K562 (cell line): Measurements from ENCODE around the gene NOBOX. TPM values are rescaled to one million over a fixed set of nuclear protein-coding genes. Genes with fewer than 3 reads are reported as not detected.

ENCODE experiments used
- ATAC-seq: fragments of 200-7000 bp; cut with Tn5 transposase; 3 replicates; pipeline ENCODE4 v1.9.1; 2020; ENCODE audit warnings: moderate library complexity
- BruUV-seq: library from RNA; stranded (reverse); fragments of 400-500 nt; replicated peaks from 2 replicates; lab custom pipeline; 2021; lab: Mats Ljungman, UMichigan
- CTCF ChIA-PET: fragments of 300-600 bp; formaldehyde crosslinking; extraction: SDS; loops from one replicate; lab custom pipeline; 2021; ENCODE audit warnings: low intra/inter-chr PET ratio; lab: Yijun Ruan, JAX
- POLR2A ChIA-PET: fragments of 300-600, 350-650 bp; sonication (Branson Sonifier 250); formaldehyde crosslinking; extraction: SDS; loops from one replicate; lab custom pipeline; 2021; ENCODE audit warnings: antibody characterized with exemption, inconsistent platforms; lab: Yijun Ruan, JAX
- DNase-seq, 4 experiments: peaks; one replicate each; pipeline versions ENCODE4 v3.0.0 to v3.0.0-alpha.2; 2011 to 2018; ENCODE audit warnings: low spot score in 3 of 4, mixed read lengths in 3 of 4; ENCODE audit errors: extremely low read depth in 1 of 4
- FAIRE-seq: peaks from 2 replicates; lab custom pipeline; 2011; peaks lifted over from hg19 to GRCh38; lab: Jason Lieb, UNC
- H2AFZ ChIP-seq: 2 replicates; pipeline ENCODE4 v1.6.0; 2011; ENCODE audit warnings: low read depth, low read length, control low read depth, inconsistent platforms
- H3K27ac ChIP-seq: fragments of 200-600 bp; 3 replicates; pipeline ENCODE4 v1.8.0; 2011; ENCODE audit warnings: low read depth, mild to moderate bottlenecking, control low read depth, inconsistent platforms, low read length, moderate library complexity, mixed read lengths; ENCODE audit errors: extremely low read depth
- H3K27me3 ChIP-seq, 2 experiments: fragments of 300-600 bp in 1 of 2; 2 replicates in 1 of 2; 3 replicates in 1 of 2; pipeline versions ENCODE4 v1.6.0 to v1.8.0; 2011; ENCODE audit warnings: inconsistent platforms in 2 of 2, low read length in 2 of 2, mild to moderate bottlenecking in 1 of 2, mixed read lengths in 1 of 2, moderate library complexity in 1 of 2; ENCODE audit not compliant: control insufficient read depth in 2 of 2, insufficient read depth in 2 of 2
- H3K36me3 ChIP-seq: fragments of 300-600 bp; 3 replicates; pipeline ENCODE4 v1.8.0; 2011; ENCODE audit warnings: mild to moderate bottlenecking, low read length, inconsistent platforms; ENCODE audit not compliant: control insufficient read depth, insufficient read depth
- H3K4me1 ChIP-seq, 2 experiments: fragments of 200-600 bp in 1 of 2; replicated peaks in 1 of 2; 2 replicates in 1 of 2; 3 replicates in 1 of 2; pipeline versions ENCODE4 v1.5.1 to v1.8.0; 2011; ENCODE audit warnings: inconsistent platforms in 2 of 2, low read length in 2 of 2, mild to moderate bottlenecking in 1 of 2, mixed read lengths in 1 of 2, moderate library complexity in 1 of 2; ENCODE audit not compliant: control insufficient read depth in 2 of 2, insufficient read depth in 2 of 2
- H3K4me2 ChIP-seq: 2 replicates; pipeline ENCODE4 v1.6.1; 2011; ENCODE audit warnings: low read length, control low read depth, inconsistent platforms, mixed read lengths; ENCODE audit not compliant: insufficient read depth
- H3K4me3 ChIP-seq: fragments of 200-600 bp; sonication (generic), shearing (Covaris generic); 2 replicates; pipeline ENCODE4 v1.5.1; 2016; ENCODE audit warnings: control low read depth, inconsistent platforms
- H3K79me2 ChIP-seq: fragments of 200-600 bp; 3 replicates; pipeline ENCODE4 v1.8.0; 2011; ENCODE audit warnings: low read length, inconsistent platforms; ENCODE audit not compliant: control insufficient read depth, insufficient read depth
- H3K9ac ChIP-seq, 2 experiments: 2 replicates each; pipeline versions ENCODE4 v1.6.0 to v1.6.1; 2011; ENCODE audit warnings: low read depth in 2 of 2, low read length in 2 of 2, control low read depth in 1 of 2, inconsistent platforms in 1 of 2, mild to moderate bottlenecking in 1 of 2, mixed read lengths in 1 of 2; ENCODE audit not compliant: insufficient read depth in 1 of 2
- H3K9me1 ChIP-seq: one replicate; pipeline ENCODE4 v1.6.0; 2011; ENCODE audit warnings: inconsistent platforms, mild to moderate bottlenecking, low read length, moderate library complexity; ENCODE audit not compliant: control insufficient read depth, insufficient read depth
- H3K9me3 ChIP-seq: replicated peaks from 2 replicates; pipeline ENCODE4 v1.5.1; 2011; ENCODE audit warnings: low read depth, low read length, inconsistent platforms; ENCODE audit not compliant: control insufficient read depth, insufficient read depth
- H4K20me1 ChIP-seq: replicated peaks from 2 replicates; pipeline ENCODE4 v1.6.1; 2011; ENCODE audit warnings: low read length, inconsistent platforms, mixed read lengths; ENCODE audit not compliant: control insufficient read depth, insufficient read depth
- BHLHE40 ChIP-seq: IDR thresholded peaks from 2 replicates; pipeline ENCODE4 v1.6.1; 2011; ENCODE audit warnings: low read length, improper control_type of control experiment
- CBFB ChIP-seq: sonication (generic); formaldehyde crosslinking; IDR thresholded peaks from 2 replicates; pipeline ENCODE4 v1.4.0; 2020; ENCODE audit warnings: mild to moderate bottlenecking, missing genetic modification reagents
- DIDO1 ChIP-seq: fragments of 450-650 bp; IDR thresholded peaks from 2 replicates; pipeline ENCODE4 v1.6.1; 2016; ENCODE audit warnings: low read depth, missing biosample characterization, missing genetic modification characterization
- FIP1L1 ChIP-seq: fragments of 200-400 bp; formaldehyde crosslinking; IDR thresholded peaks from 2 replicates; pipeline ENCODE4 v1.6.1; 2018; ENCODE audit warnings: mild to moderate bottlenecking, low read depth, low read length; ENCODE audit not compliant: poor library complexity, severe bottlenecking
- MIER1 ChIP-seq: fragments of 450-650 bp; IDR thresholded peaks from 2 replicates; pipeline ENCODE4 v1.6.1; 2016; ENCODE audit warnings: antibody characterized with exemption, mild to moderate bottlenecking, low read depth
- NFATC3 ChIP-seq: fragments of 450-650 bp; IDR thresholded peaks from 2 replicates; pipeline ENCODE4 v1.6.1; 2017; ENCODE audit warnings: mild to moderate bottlenecking
- RUNX1 ChIP-seq: sonication (generic); IDR thresholded peaks from 2 replicates; pipeline ENCODE4 v1.6.1; 2016; ENCODE audit warnings: antibody characterized with exemption, low read depth
- TOE1 ChIP-seq, 2 experiments: fragments of 450-650 bp in 1 of 2; sonication (generic) in 1 of 2; formaldehyde crosslinking in 1 of 2; IDR thresholded peaks; 2 replicates each; pipeline versions ENCODE4 v1.7.1 to v1.8.0; 2016 to 2022; ENCODE audit warnings: borderline replicate concordance in 2 of 2, mild to moderate bottlenecking in 2 of 2, antibody characterized with exemption in 1 of 2, inconsistent platforms in 1 of 2, low read depth in 1 of 2, missing genetic modification reagents in 1 of 2, moderate library complexity in 1 of 2
- ZNF140 ChIP-seq: fragments of 250-450 bp; sonication (Bioruptor Pico); IDR thresholded peaks from 2 replicates; pipeline ENCODE4 v1.8.0; 2021; ENCODE audit warnings: moderate library complexity, mild to moderate bottlenecking, inconsistent platforms
- ZNF76 ChIP-seq: fragments of 250-450 bp; sonication (Bioruptor Pico); IDR thresholded peaks from 2 replicates; pipeline ENCODE4 v1.4.0; 2020; ENCODE audit warnings: mild to moderate bottlenecking, moderate library complexity, borderline replicate concordance
- WGBS: fragments of 100-300 bp; shearing (Covaris generic); methylation state at CpG from one replicate; pipeline ENCODE4 v1.1.6; 2016; ENCODE audit warnings: low coverage, mixed read lengths; ENCODE audit not compliant: insufficient coverage; ENCODE audit errors: missing lambda C conversion rate; 5-methylcytosine and 5-hydroxymethylcytosine counted together
- in situ Hi-C: fragments of 300-500 bp; cut with MboI; formaldehyde crosslinking; loops from 4 replicates; pipeline ENCODE4 v1.15.0; 2018; ENCODE audit warnings: inconsistent platforms, mixed read lengths
- intact Hi-C: fragments of 100-400 bp; cut with micrococcal nuclease; formaldehyde crosslinking; loops from 2 replicates; pipeline ENCODE4 v1.14.2; 2022
- polyA plus RNA-seq, 8 experiments: library from polyadenylated mRNA; depleted of rRNA in 4 of 8; stranded (reverse) in 5 of 8; unstranded in 3 of 8; fragments of >200 nt; fragmentation: Nextera tagmentation in 2 of 8; fragmentation: Illumina TruSeq in 1 of 8; extraction: Ambion mirVana in 2 of 8; extraction: Trizol in 1 of 8; gene quantifications; 2 replicates each; pipeline versions ENCODE4 v1.2.1 to v1.2.3, GENCODE V29; 2011 to 2014; ENCODE audit warnings: inconsistent platforms in 1 of 8, missing spikeins in 1 of 8
- total RNA-seq, 7 experiments: library from RNA; depleted of rRNA in 6 of 7; stranded (reverse); fragments of >200 nt in 6 of 7; fragmentation: Illumina TruSeq in 2 of 7; extraction: Trizol in 2 of 7; gene quantifications; 2 replicates each; pipeline versions ENCODE4 v1.2.1 to v1.2.3, GENCODE V29; 2011 to 2021; ENCODE audit warnings: low replicate concordance in 1 of 7
- TF ChIP-seq, protein P1 (sequence below): fragments of 450-650 bp; IDR thresholded peaks from 2 replicates; pipeline ENCODE4 v1.6.1; 2018; ENCODE audit not compliant: partially characterized antibody
- TF ChIP-seq, protein P2 (sequence below): IDR thresholded peaks from 2 replicates; pipeline ENCODE4 v1.6.1; 2011; ENCODE audit not compliant: insufficient read length; ENCODE audit errors: extremely low read depth
- TF ChIP-seq, protein P3 (sequence below): sonication (generic); IDR thresholded peaks from 2 replicates; pipeline ENCODE4 v1.6.1; 2016
- TF ChIP-seq, protein P4 (sequence below): fragments of 200-800 bp; sonication (Bioruptor generic); IDR thresholded peaks from 2 replicates; pipeline ENCODE4 v1.6.1; 2017; ENCODE audit warnings: missing genetic modification characterization, missing compliant biosample characterization

The NOBOX gene
- total and polyA plus RNA-seq, 9 of the 15 experiments (the other 6 are each of a cell fraction or from before 2014, with no cell fraction given): not detected

DNA sequence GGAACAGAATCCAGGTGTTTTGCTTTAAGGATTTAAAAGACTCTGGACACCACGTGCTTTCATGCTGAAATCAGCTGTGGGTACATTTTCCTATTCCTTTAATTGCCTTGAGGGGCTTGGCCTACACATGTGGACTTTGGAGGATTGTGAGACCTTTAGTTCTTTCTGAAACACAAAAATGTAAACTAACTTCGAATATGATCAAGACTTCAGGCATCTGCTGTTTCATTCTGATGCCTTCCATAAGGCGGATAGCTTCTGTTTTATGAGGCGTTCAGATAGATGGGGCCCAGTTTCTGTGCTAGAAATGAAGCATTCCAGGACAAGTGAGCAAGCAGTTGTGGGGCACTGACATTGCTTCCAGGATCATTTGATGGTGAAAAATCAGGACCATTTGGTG is 1.5 kb upstream of the NOBOX start:
- H3K4me3 ChIP-seq: no peak overlapping the region
- in situ Hi-C loops (no loop called here), intact Hi-C loops (loop anchor here (10.0 kb wide), 1 partner anchor 500 kb away; the partner anchor contains the start of gene TCAF1)
- H3K27me3 ChIP-seq: peaks cover 15 to 22% of the 10 kb centered on the region in 2 experiments; a peak in 4 of 5 replicates
- TF ChIP-seq BHLHE40 (no peak), FIP1L1 (no peak), CBFB (CRISPR knock-in tag) (no peak), ZNF140 (CRISPR knock-in tag) (no peak), NFATC3 (no peak), RUNX1 (no peak), ZNF76 (CRISPR knock-in tag) (no peak), TOE1 (IDR thresholded peaks at IDR 0.05; ENCODE audit: borderline replicate concordance) (no peak), TOE1 (CRISPR knock-in tag; IDR thresholded peaks at IDR 0.05; ENCODE audit: borderline replicate concordance, low read depth) (no peak), DIDO1 (tag) (no peak), MIER1 (no peak)
- TF ChIP-seq, protein P1, sequence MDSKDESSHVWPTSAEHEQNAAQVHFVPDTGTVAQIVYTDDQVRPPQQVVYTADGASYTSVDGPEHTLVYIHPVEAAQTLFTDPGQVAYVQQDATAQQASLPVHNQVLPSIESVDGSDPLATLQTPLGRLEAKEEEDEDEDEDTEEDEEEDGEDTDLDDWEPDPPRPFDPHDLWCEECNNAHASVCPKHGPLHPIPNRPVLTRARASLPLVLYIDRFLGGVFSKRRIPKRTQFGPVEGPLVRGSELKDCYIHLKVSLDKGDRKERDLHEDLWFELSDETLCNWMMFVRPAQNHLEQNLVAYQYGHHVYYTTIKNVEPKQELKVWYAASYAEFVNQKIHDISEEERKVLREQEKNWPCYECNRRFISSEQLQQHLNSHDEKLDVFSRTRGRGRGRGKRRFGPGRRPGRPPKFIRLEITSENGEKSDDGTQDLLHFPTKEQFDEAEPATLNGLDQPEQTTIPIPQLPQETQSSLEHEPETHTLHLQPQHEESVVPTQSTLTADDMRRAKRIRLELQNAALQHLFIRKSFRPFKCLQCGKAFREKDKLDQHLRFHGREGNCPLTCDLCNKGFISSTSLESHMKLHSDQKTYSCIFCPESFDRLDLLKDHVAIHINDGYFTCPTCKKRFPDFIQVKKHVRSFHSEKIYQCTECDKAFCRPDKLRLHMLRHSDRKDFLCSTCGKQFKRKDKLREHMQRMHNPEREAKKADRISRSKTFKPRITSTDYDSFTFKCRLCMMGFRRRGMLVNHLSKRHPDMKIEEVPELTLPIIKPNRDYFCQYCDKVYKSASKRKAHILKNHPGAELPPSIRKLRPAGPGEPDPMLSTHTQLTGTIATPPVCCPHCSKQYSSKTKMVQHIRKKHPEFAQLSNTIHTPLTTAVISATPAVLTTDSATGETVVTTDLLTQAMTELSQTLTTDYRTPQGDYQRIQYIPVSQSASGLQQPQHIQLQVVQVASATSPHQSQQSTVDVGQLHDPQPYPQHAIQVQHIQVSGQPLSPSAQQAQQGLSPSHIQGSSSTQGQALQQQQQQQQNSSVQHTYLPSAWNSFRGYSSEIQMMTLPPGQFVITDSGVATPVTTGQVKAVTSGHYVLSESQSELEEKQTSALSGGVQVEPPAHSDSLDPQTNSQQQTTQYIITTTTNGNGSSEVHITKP: no peak
- TF ChIP-seq, protein P2, sequence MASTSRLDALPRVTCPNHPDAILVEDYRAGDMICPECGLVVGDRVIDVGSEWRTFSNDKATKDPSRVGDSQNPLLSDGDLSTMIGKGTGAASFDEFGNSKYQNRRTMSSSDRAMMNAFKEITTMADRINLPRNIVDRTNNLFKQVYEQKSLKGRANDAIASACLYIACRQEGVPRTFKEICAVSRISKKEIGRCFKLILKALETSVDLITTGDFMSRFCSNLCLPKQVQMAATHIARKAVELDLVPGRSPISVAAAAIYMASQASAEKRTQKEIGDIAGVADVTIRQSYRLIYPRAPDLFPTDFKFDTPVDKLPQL: no peak
- TF ChIP-seq, protein P3, sequence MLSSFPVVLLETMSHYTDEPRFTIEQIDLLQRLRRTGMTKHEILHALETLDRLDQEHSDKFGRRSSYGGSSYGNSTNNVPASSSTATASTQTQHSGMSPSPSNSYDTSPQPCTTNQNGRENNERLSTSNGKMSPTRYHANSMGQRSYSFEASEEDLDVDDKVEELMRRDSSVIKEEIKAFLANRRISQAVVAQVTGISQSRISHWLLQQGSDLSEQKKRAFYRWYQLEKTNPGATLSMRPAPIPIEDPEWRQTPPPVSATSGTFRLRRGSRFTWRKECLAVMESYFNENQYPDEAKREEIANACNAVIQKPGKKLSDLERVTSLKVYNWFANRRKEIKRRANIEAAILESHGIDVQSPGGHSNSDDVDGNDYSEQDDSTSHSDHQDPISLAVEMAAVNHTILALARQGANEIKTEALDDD: no peak
- TF ChIP-seq, protein P4, sequence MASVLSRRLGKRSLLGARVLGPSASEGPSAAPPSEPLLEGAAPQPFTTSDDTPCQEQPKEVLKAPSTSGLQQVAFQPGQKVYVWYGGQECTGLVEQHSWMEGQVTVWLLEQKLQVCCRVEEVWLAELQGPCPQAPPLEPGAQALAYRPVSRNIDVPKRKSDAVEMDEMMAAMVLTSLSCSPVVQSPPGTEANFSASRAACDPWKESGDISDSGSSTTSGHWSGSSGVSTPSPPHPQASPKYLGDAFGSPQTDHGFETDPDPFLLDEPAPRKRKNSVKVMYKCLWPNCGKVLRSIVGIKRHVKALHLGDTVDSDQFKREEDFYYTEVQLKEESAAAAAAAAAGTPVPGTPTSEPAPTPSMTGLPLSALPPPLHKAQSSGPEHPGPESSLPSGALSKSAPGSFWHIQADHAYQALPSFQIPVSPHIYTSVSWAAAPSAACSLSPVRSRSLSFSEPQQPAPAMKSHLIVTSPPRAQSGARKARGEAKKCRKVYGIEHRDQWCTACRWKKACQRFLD (CRISPR knock-in tag): no peak
- H3K36me3 ChIP-seq: no peaks in the 10 kb centered on the region
- WGBS: under 1% methylated on average over 4 of the region's 4 CpGs
- no peak for FAIRE-seq
- no peaks in the 10 kb centered on the region for H3K9me3 ChIP-seq
- no TSS peak for BruUV-seq
- POLR2A ChIA-PET: no interaction called here
- DNase-seq: no peak
- no peak overlapping the region for H3K9ac ChIP-seq
- H3K9me1 ChIP-seq: no peaks in the 10 kb centered on the region
- CTCF ChIA-PET: no interaction called here
- H3K79me2 ChIP-seq: no peaks in the 10 kb centered on the region
- no peak for ATAC-seq
- no peak overlapping the region for H3K27ac ChIP-seq
- H2AFZ ChIP-seq: no peak overlapping the region
- no peak overlapping the region for H3K4me2 ChIP-seq
- no peaks in the 10 kb centered on the region for H3K4me1 ChIP-seq
- no peaks in the 10 kb centered on the region for H4K20me1 ChIP-seq
